RWPE1 (cell line): Measurements from ENCODE around the gene CRYGN.
A peak's percentile ranks its signal among the peaks of the same experiment; 100 is the strongest.

Source experiments
- CTCF ChIA-PET: fragments of 350-600 bp; sonication (Branson Sonifier 250); formaldehyde crosslinking; extraction: SDS; loops from one replicate; lab custom pipeline; 2021; lab: Yijun Ruan, JAX
- POLR2A ChIA-PET: fragments of 400-600 bp; formaldehyde crosslinking; extraction: SDS; loops from one replicate; lab custom pipeline; 2020; ENCODE audit warnings: antibody characterized with exemption; ENCODE audit not compliant: low non-redundant PET; lab: Yijun Ruan, JAX
- DNase-seq: peaks from one replicate; pipeline ENCODE4 v3.0.0; 2012; ENCODE audit warnings: low spot score
- H3K27ac ChIP-seq: fragments of 450-650 bp; 2 replicates; pipeline ENCODE4 v1.5.1; 2017
- CTCF ChIP-seq: fragments of 450-650 bp; conservative IDR thresholded peaks from 2 replicates; pipeline ENCODE4 v1.5.1; 2017; ENCODE audit warnings: low read depth, mild to moderate bottlenecking

Gene CRYGN

GRCh38 chr7:151469281-151469680 is 29.3 kb upstream of the CRYGN start:
- DNase-seq = no peak
- TF ChIP-seq CTCF = no peak
- no peak overlapping the region; the same call in 1 of the 2 replicates for H3K27ac ChIP-seq
- ChIA-PET CTCF (interaction anchor here (0.5 kb wide), 1 partner anchor 10 kb away, joined by 3 read pairs; no protein-coding TSS in a partner anchor), POLR2A (no interaction called here)

GRCh38 chr7:151468217-151469018 is 28.5 kb upstream of the CRYGN start:
- no peak for DNase-seq
- no peak for TF ChIP-seq CTCF
- ChIA-PET CTCF (no interaction called here), POLR2A (no interaction called here)
- peak overlapping the region; percentile 10; the same call in 1 of the 2 replicates for H3K27ac ChIP-seq

GRCh38 chr7:151465169-151465568 is 25.2 kb upstream of the CRYGN start:
- no peak for DNase-seq
- H3K27ac ChIP-seq = 0 out of 2 replicates have a peak overlapping the region, but pooled peaks have one; percentile 2
- CTCF ChIA-PET = no interaction called here
- POLR2A ChIA-PET = no interaction called here
- no peak for TF ChIP-seq CTCF

GRCh38 chr7:151462306-151462779 is 22.4 kb upstream of the CRYGN start:
- no peak for TF ChIP-seq CTCF
- ChIA-PET POLR2A (no interaction called here), CTCF (interaction anchor here (0.6 kb wide), 1 partner anchor 282 kb away, joined by 4 read pairs; no protein-coding TSS in a partner anchor)
- DNase-seq = no peak
- no peak overlapping the region for H3K27ac ChIP-seq

GRCh38 chr7:151461942-151462230 is 21.9 kb upstream of the CRYGN start:
- ChIA-PET CTCF (no interaction called here), POLR2A (no interaction called here)
- H3K27ac ChIP-seq = no peak overlapping the region
- no peak for DNase-seq
- TF ChIP-seq CTCF = no peak

- no peak for DNase-seq
- peak overlapping the region; percentile 81 for H3K27ac ChIP-seq
- ChIA-PET CTCF (no interaction called here), POLR2A (no interaction called here)
- no peak for TF ChIP-seq CTCF
Observed at GRCh38 chr7:151461096-151461941, 21.4 kb upstream of the CRYGN start.
